GM18951 (cell line): ENCODE results near the gene ACP5.
"Not testable (repeated sequence)": the region's sequence is repeated elsewhere in the genome, so short reads cannot be mapped to it uniquely, and the experiment has no call there.

Experiments
- POLR2A ChIP-seq: IDR thresholded peaks from 4 replicates; pipeline ENCODE4 v1.6.1; 2011; ENCODE audit warnings: mild to moderate bottlenecking; ENCODE audit not compliant: insufficient read length, insufficient read depth; ENCODE audit errors: extremely low read depth
- in situ Hi-C: fragments of 300-500 bp; cut with MboI; formaldehyde crosslinking; loops from one replicate; pipeline ENCODE4 v1.12.0; 2022; ENCODE audit warnings: low sequenced_read_pairs, mixed read lengths, inconsistent platforms; ENCODE audit not compliant: unreplicated experiment

ACP5 gene

DNA sequence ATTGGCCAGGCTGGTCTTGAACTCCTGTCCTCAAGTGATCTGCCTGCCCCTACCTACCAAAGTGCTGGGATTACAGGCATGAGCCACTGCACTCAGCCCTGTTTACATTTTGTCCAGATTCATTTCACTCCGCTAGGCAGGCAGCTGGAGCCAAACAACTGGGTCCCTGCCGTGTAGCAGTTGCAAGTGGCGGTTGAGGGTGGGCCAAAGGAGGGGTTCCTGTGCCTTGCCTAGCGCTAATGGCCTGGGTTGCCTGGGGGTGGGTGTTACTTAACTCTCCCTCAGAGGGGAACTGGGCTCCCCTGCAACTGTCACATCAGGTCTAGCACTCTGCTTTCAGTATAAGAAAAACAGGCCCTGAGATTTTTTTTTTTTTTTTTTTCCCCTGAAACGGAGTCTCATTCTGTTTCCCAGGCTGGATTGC lies 7.4 kb downstream of the ACP5 start:
- TF ChIP-seq POLR2A = no peak

DNA sequence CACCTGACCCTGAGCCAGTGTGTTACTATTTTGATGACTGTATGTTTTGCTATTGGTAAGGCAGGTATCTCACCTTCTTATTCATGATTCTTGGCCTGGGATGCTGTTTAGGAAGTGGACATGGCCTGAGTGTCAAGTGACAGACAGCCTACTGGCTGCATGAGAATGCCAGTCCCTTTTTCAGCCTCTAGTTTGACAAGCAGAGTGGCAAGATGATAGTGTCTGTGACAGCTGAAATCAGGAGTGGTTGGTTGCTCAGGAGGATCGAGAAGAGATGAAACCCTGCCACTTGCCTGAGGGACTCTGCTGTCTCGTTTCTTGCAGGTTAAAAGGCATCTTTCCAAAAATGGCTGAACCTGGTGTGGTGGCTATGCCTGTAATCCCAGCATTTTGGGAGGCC lies 11.3 kb downstream of the ACP5 start:
- no peak for TF ChIP-seq POLR2A

More for the DNA sequence above, 7.4 kb downstream of the ACP5 start:
- in situ Hi-C loops = no loop called here

DNA sequence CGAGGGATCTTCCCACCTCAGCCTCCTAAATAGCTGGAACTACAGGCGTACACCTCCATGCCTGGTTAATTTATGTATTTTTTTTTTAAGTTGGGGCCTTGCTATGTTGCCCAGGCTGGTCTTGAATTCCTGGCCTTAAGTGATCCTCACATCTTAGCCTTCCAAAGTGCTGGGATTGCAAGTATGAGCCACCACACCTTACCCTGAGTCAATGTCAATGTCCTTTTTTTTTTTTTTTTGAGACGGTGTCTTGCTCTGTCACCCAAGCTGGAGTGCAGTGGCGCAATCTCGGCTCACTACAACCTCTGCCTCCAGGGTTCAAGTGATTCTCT lies 11.8 kb downstream of the ACP5 start:
- in situ Hi-C loops = not testable (repeated sequence)

More for the DNA sequence above, 11.3 kb downstream of the ACP5 start:
- in situ Hi-C loops = no loop called here

GRCh38 chr19:11564082-11564807 lies 13.2 kb downstream of the ACP5 start:
- in situ Hi-C loops = not testable (repeated sequence)

DNA sequence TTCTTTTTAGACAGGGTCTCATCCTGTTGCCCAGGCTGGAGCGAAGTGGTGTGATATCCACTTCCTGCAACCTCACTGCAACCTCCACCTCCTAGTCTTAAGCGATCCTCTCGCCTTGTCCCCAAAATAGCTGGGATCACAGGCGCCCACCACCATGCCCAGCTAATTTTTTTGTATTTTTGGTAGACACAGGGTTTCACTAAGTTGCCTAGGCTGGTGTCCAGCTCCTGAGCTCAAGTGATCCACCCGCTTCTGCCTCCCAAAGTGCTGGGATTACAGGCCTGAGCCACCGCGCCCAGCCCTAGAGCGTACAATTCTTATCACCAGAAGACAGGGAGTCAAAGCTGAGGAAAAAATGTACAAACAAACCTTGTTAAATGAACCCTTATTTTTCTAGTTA lies 13.9 kb downstream of the ACP5 start:
- in situ Hi-C loops = no loop called here
- TF ChIP-seq POLR2A = no peak

- in situ Hi-C loops = no loop called here
- peak; percentile 15 for TF ChIP-seq POLR2A
Observed at GRCh38 chr19:11560404-11561051, 16.9 kb downstream of the ACP5 start.

DNA sequence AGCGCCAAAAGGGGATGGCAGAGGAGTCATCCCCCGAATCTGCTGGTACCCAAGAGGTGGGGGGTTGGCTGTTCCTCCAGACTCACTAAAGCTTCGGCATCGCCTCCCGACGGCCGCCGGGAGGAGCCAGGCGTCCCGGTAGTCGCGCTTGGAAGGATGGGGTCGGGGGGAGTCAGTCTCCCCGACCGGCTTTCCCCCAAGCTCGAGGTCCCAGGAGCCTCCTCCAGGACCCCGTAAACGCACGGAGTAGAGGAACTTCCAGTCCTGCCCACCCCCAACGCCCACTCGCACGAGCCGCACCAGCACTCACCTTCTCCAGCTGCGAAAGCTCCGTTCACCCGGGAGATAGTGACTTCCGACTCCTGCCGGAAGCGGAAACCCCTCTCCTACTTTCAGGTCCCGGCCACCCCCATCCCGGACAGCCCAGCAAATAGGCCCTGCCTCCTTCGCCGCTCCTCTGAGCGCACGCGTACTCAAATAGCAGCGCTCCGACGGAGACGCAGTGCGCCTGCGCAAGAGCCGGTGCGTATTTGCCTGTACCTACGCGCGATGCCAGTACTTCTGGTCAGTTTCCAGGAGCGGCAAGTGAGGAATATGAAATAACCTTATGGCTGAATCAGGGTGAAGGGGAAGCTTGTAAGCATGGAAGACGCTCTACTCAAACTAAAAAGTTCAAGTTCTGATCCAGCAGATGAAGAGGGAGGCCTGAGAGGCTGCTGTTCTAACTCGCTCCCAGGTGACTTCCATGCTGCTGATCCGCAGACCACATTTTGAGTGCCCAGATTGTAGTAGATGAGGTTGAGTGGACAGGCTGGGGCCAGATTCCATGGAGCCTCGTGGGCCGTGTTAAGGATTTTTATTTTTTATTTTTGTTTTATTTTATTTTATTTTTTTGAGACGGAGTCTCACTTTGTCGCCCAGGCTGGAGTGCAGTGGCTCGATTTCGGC lies 18.3 kb downstream of the ACP5 start, which contains the start of gene ELOF1:
ELOF1 (minus strand) TSS at position 350 of the 948 bp plus-strand sequence. CDS start 4,883 bp downstream, outside the sequence.
- peak; percentile 87 for TF ChIP-seq POLR2A
- in situ Hi-C loops = no loop called here

- in situ Hi-C loops = no loop called here
Observed at GRCh38 chr19:11556634-11557420, 20.6 kb downstream of the ACP5 start.

DNA sequence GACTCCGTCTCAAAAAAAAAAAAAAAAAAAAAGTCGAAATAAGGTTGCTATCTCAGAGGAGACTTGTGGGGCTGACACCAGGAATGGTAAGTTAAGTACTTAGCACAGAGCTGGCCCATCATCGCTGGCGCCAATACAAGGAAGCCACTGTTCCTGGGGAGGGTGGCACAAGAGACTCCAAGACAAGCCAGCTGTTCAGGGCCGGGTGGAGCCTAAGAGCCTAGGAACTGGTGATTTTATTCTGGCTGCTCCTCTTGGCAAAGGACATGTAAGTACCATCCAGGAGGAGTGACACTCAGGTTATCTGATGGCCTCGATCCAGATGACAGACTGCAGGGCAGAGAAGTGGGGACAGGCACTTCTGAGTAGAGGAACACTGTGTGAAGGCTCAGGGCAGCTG lies 22.2 kb downstream of the ACP5 start:
- in situ Hi-C loops = no loop called here
- TF ChIP-seq POLR2A = no peak

More at GRCh38 chr19:11556634-11557420, 20.6 kb downstream of the ACP5 start:
- no peak for TF ChIP-seq POLR2A

DNA sequence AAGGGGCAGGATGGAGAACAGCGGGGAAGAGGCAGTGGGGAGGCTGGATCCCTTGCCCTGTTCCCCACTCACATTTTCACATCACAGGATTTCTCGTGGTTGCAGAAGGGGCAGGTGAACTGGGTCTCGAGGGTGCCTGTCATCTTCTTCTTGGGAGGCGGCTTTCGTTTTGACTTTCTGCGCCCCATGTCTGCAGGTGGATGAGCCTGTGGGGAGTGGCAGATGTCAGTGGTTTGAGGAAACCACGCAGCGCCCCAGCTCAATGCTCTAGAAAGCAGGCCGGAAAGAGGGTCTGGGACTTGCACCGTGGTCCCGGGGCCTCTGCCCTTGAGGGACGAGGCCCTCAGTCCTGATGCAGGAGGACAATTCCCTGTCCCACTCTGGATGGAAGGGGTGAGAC lies 23.3 kb downstream of the ACP5 start:
- in situ Hi-C loops = no loop called here

GRCh38 chr19:11552666-11553372 lies 24.6 kb downstream of the ACP5 start:
- in situ Hi-C loops = no loop called here
- TF ChIP-seq POLR2A = no peak

More for the DNA sequence above, 23.3 kb downstream of the ACP5 start:
- TF ChIP-seq POLR2A = no peak

DNA sequence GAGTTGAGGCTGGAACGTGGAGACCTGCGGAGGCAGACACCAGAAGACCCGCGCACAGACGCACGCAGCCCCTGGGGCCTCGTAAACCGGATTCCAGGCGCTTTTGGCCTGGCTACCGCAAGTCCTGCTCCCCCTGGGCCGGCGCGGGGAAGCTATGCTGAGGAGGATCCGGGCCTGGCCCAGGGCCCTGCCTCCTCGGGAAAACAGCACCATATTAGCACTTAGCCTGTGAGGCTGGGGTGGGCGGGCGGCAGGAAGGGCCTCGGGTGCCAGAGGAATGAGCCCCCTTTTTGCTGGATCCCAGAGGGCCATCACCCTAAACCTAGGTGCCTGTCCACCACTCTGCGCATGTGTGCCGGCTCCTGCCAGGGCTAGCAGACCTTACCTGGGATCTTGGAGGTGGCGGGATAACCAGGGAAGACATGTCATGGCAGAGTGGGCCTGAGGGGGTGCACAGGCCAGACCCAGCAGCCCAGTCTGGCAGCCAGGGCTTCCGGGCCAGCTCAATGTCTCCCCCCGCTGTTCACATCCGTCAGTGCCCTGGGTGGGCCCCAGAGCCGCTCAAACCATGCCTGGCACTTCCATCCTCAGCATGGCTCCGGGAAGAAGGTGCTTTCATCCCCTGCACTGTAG lies 25.7 kb downstream of the ACP5 start:
- in situ Hi-C loops = no loop called here
- no peak for TF ChIP-seq POLR2A

GRCh38 chr19:11550265-11550664 lies 27.2 kb downstream of the ACP5 start:
- in situ Hi-C loops = no loop called here
- no peak for TF ChIP-seq POLR2A
